Activated B cell treated with CpG ODN at 0.5 μM for 24 hours (primary cell): ENCODE results near the gene PRDM16. TPM values are rescaled to one million over a fixed set of nuclear protein-coding genes. Genes with fewer than 3 reads are reported as not detected.

ENCODE experiments used
- ATAC-seq: fragments of 200-7000 bp; cut with Tn5 transposase; one replicate; pipeline ENCODE4 v1.10.0; 2021; ENCODE audit warnings: low read depth, mild to moderate bottlenecking, moderate library complexity
- CTCF ChIA-PET: fragments of 350-600 bp; sonication (Branson Sonifier 250); formaldehyde crosslinking; loops from one replicate; lab custom pipeline; 2021; ENCODE audit warnings: antibody characterized with exemption; lab: Charles Lee
- POLR2A ChIA-PET: fragments of 350-600 bp; sonication (Branson Sonifier 250); formaldehyde crosslinking; loops from one replicate; lab custom pipeline; 2021; ENCODE audit warnings: antibody characterized with exemption; lab: Charles Lee
- DNase-seq: peaks from one replicate; pipeline ENCODE4 v3.0.0; 2022
- H3K27ac Mint-ChIP-seq: one replicate; pipeline ENCODE4 v1.8.0; 2020; ENCODE audit warnings: mixed read lengths
- H3K27me3 Mint-ChIP-seq: one replicate; pipeline ENCODE4 v1.8.0; 2021; ENCODE audit warnings: mixed read lengths
- H3K36me3 Mint-ChIP-seq: one replicate; pipeline ENCODE4 v1.8.0; 2021; ENCODE audit warnings: low read depth, mixed read lengths
- H3K4me1 Mint-ChIP-seq: one replicate; pipeline ENCODE4 v1.8.0; 2021; ENCODE audit warnings: mixed read lengths
- H3K4me3 Mint-ChIP-seq: one replicate; pipeline ENCODE4 v1.8.0; 2020; ENCODE audit warnings: mild to moderate bottlenecking, mixed read lengths
- H3K9me3 Mint-ChIP-seq: one replicate; pipeline ENCODE4 v1.8.0; 2020; ENCODE audit warnings: mixed read lengths
- CTCF ChIP-seq: fragments of 200-600 bp; IDR thresholded peaks from one replicate; pipeline ENCODE4 v1.8.0; 2022; ENCODE audit warnings: antibody characterized with exemption, mild to moderate bottlenecking
- intact Hi-C: fragments of 100-400 bp; cut with micrococcal nuclease; formaldehyde crosslinking; loops from one replicate; pipeline ENCODE4 v1.15.1; 2024
- total RNA-seq: library from RNA; stranded (reverse); gene quantifications from 2 replicates; pipeline ENCODE4 v1.2.3, GENCODE V29; 2022

PRDM16 gene
- total RNA-seq, 1 donor from 2014 or later, result not detected

DNA sequence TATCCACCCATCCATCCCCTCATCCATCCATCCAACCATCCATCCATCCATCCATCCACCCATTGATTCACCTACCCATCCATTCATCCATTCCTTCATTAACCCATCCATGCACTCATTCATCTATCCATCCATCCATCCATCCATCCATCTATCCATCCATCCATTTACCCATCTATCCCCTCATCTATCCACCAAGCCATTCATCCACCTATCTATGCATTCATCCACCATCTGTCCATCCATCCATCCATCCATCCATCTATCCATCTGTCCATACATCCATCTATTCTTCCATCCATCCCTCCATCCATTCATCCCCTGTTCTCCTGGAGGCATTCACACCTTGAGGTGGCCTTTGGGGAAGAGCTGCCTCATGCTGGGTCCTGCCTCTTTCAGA, 107.0 kb downstream of the PRDM16 start:
- Mint-ChIP-seq H3K9me3 (no peaks in the 10 kb centered on the region), H3K27ac (no peak overlapping the region), H3K27me3 (peaks cover 17% of the 10 kb centered on the region), H3K4me3 (no peak overlapping the region), H3K4me1 (peaks cover 4% of the 10 kb centered on the region), H3K36me3 (no peaks in the 10 kb centered on the region)
- POLR2A ChIA-PET, result no interaction called here
- ATAC-seq (no peak), DNase-seq (no peak)
- TF ChIP-seq CTCF, result no peak
- intact Hi-C loops, result no loop called here
- CTCF ChIA-PET, result no interaction called here

DNA sequence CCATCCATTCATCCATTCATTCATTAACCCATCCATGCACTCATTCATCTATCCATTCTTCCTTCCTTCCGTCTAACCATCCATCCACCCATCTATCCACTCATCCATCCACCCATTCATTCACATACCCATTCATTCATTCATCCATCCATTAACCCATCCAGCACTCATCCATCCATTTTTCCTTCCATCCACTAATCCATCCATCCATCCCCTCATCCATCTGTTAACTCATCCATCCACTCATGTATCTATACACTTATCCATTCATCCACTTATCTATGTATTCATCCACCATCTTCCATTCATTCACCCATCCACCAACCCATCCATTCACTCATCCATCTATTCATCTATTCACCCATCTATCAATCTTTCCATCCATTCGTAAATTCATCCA, 107.8 kb downstream of the PRDM16 start:
- ChIA-PET POLR2A (no interaction called here), CTCF (no interaction called here)
- no peak for TF ChIP-seq CTCF
- Mint-ChIP-seq H3K36me3 (no peaks in the 10 kb centered on the region), H3K27me3 (peaks cover 16% of the 10 kb centered on the region), H3K9me3 (no peaks in the 10 kb centered on the region), H3K4me1 (no peaks in the 10 kb centered on the region), H3K4me3 (no peak overlapping the region), H3K27ac (no peak overlapping the region)
- DNase-seq (no peak), ATAC-seq (no peak)
- intact Hi-C loops, result no loop called here

DNA sequence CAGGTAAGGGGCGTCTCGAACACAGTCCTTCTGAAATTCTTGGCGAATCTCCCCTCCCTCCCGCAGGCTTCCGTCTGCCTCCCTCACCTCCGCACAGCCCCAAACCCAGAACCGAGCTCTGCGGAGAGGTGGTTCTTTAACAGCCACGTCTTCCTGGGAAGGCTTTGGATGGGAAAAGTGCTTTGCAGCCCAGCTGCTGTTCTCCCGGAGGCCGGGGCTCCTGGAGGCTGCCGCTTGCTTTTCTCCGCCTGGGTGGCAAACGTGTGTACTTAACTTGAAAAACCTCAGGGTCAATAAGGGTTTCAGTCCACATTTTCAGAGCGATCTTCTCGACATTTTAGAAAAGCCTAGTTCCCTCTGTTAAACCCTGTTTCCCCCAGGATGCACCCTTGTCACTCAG, 109.3 kb downstream of the PRDM16 start:
- no peaks in the 10 kb centered on the region for H3K4me1 Mint-ChIP-seq
- H3K27ac Mint-ChIP-seq, result no peak overlapping the region
- no peak overlapping the region for H3K4me3 Mint-ChIP-seq
- no peak for ATAC-seq
- POLR2A ChIA-PET, result no interaction called here
- DNase-seq, result no peak
- H3K36me3 Mint-ChIP-seq, result no peaks in the 10 kb centered on the region
- TF ChIP-seq CTCF, result no peak
- intact Hi-C loops, result no loop called here
- CTCF ChIA-PET, result no interaction called here
- H3K27me3 Mint-ChIP-seq, result peaks cover 5% of the 10 kb centered on the region
- no peaks in the 10 kb centered on the region for H3K9me3 Mint-ChIP-seq

DNA sequence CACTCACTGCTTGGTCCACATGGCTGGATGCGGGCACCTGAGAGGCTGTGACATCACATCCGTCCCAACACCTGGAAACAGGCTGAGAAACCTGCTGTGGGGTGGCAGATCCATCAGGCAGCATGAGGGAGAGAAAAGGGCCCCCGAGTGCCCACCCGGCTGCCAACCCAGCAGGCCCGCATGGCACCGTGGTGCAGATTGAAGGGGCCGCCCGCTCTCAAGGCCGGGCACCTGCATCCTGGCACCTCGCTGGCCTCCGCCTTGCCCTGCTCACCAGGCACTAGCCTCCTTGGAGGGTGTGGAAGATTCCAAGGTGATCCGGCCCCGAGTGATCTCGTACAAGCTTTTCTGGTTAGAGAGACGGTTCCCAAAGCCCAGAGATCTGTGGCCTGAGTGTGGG, 110.5 kb downstream of the PRDM16 start:
- intact Hi-C loops, result no loop called here
- Mint-ChIP-seq H3K27me3 (peaks cover 4% of the 10 kb centered on the region), H3K4me1 (no peaks in the 10 kb centered on the region), H3K36me3 (no peaks in the 10 kb centered on the region), H3K4me3 (no peak overlapping the region), H3K27ac (no peak overlapping the region), H3K9me3 (no peaks in the 10 kb centered on the region)
- POLR2A ChIA-PET, result no interaction called here
- TF ChIP-seq CTCF, result no peak
- DNase-seq (no peak), ATAC-seq (no peak)
- CTCF ChIA-PET, result no interaction called here

GRCh38 chr1:3180915-3181314, 111.9 kb downstream of the PRDM16 start:
- Mint-ChIP-seq H3K4me1 (no peaks in the 10 kb centered on the region), H3K9me3 (no peaks in the 10 kb centered on the region), H3K4me3 (no peak overlapping the region), H3K36me3 (no peaks in the 10 kb centered on the region), H3K27me3 (peaks cover 14% of the 10 kb centered on the region), H3K27ac (no peak overlapping the region)
- CTCF ChIA-PET, result no interaction called here
- ATAC-seq, result no peak
- DNase-seq, result no peak
- intact Hi-C loops, result no loop called here
- no peak for TF ChIP-seq CTCF
- POLR2A ChIA-PET, result no interaction called here
